DOHH2 (cell line): ENCODE data around the gene TSSK6.

Experiments
- EZH2phosphoT487 ChIP-seq: fragments of 200-600 bp; sonication (generic); IDR thresholded peaks from 2 replicates; pipeline ENCODE4 v1.6.1; 2017; ENCODE audit warnings: borderline replicate concordance, mild to moderate bottlenecking, antibody characterized with exemption, low read length, moderate library complexity, mixed read lengths
- TF ChIP-seq, protein P1 (sequence below): fragments of 200-600 bp; sonication (generic); IDR thresholded peaks from one replicate; pipeline ENCODE4 v1.5.1; 2014; ENCODE audit warnings: antibody characterized with exemption, mild to moderate bottlenecking, low read depth, low read length; ENCODE audit not compliant: poor library complexity, severe bottlenecking

DNA sequence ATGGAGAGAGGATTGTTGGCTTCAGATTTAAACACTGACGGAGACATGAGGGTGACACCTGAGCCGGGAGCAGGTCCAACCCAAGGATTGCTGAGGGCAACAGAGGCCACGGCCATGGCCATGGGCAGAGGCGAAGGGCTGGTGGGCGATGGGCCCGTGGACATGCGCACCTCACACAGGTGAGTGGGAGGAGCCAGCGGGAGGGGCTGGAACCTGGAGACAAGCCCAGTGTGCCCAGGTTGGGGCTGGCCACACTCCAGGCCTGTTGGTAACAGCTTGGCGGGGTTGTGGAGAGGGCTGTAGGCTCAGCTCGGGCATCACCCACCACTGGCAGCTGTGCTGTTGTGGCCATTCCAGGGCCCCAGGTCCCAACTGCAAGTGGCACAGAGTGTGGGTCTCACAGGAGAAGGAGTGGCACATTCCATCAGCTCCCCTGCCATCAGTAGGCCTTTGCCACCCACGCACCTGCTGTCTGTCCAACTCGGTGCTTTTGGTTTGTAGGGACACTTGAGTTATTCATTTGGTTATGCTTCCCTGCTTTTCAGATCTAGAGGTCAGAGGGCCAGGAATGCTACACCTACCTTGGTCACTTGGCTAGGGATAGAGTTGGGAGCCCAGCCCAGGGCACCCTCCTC lies 49.8 kb downstream of the TSSK6 start:
- TF ChIP-seq, protein P1, sequence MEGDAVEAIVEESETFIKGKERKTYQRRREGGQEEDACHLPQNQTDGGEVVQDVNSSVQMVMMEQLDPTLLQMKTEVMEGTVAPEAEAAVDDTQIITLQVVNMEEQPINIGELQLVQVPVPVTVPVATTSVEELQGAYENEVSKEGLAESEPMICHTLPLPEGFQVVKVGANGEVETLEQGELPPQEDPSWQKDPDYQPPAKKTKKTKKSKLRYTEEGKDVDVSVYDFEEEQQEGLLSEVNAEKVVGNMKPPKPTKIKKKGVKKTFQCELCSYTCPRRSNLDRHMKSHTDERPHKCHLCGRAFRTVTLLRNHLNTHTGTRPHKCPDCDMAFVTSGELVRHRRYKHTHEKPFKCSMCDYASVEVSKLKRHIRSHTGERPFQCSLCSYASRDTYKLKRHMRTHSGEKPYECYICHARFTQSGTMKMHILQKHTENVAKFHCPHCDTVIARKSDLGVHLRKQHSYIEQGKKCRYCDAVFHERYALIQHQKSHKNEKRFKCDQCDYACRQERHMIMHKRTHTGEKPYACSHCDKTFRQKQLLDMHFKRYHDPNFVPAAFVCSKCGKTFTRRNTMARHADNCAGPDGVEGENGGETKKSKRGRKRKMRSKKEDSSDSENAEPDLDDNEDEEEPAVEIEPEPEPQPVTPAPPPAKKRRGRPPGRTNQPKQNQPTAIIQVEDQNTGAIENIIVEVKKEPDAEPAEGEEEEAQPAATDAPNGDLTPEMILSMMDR, result no peak
- no peak for TF ChIP-seq EZH2phosphoT487
